Tibial nerve (tissue), 4 donors: ENCODE results near the gene STAMBPL1. TPM values are rescaled to one million over a fixed set of nuclear protein-coding genes. Genes with fewer than 3 reads are reported as not detected.

Source experiments
- DNase-seq, 2 donors: peaks; one replicate each; pipeline ENCODE4 v3.0.0-alpha.2; 2019; ENCODE audit warnings: low spot score in 2 of 2
- H3K27ac ChIP-seq, 4 donors: fragments of 200-600 bp; sonication (generic) in 3 of 4; one replicate each; pipeline ENCODE4 v1.5.1; 2017 to 2019; ENCODE audit warnings: mild to moderate bottlenecking in 1 of 4
- H3K27me3 ChIP-seq, 2 donors: fragments of 200-600 bp; sonication (generic) in 1 of 2; one replicate each; pipeline versions ENCODE4 v1.5.1 to v1.6.0; 2017 to 2019
- H3K36me3 ChIP-seq, 3 donors: fragments of 200-600 bp; sonication (generic); one replicate each; pipeline ENCODE4 v1.5.1; 2018 to 2019
- H3K4me1 ChIP-seq, 4 donors: fragments of 200-600 bp; sonication (generic) in 3 of 4; one replicate each; pipeline ENCODE4 v1.5.1; 2017 to 2019
- H3K4me3 ChIP-seq, 4 donors: fragments of 200-600 bp; sonication (generic) in 3 of 4; one replicate each; pipeline ENCODE4 v1.5.1; 2017 to 2019; ENCODE audit warnings: mild to moderate bottlenecking in 1 of 4, moderate library complexity in 1 of 4
- H3K9me3 ChIP-seq, 4 donors: fragments of 200-600 bp; sonication (generic) in 3 of 4; one replicate each; pipeline ENCODE4 v1.5.1; 2017 to 2019
- EP300 ChIP-seq, 2 donors: sonication (generic); formaldehyde crosslinking; IDR thresholded peaks; one replicate each; pipeline ENCODE4 v1.6.1; 2017; ENCODE audit warnings: antibody characterized with exemption in 2 of 2, mild to moderate bottlenecking in 1 of 2
- POLR2A ChIP-seq, 2 donors: fragments of 450-650 bp; IDR thresholded peaks; one replicate each; pipeline ENCODE4 v1.6.1; 2017; ENCODE audit warnings: antibody characterized with exemption in 2 of 2, mild to moderate bottlenecking in 2 of 2, moderate library complexity in 2 of 2
- WGBS, 2 donors: methylation state at CpG; one replicate each; pipeline ENCODE4 v1.1.5; 2018; 5-methylcytosine and 5-hydroxymethylcytosine counted together
- total RNA-seq, 4 donors: library from RNA; depleted of rRNA; stranded (reverse); fragments of >200 nt; gene quantifications; one replicate each; pipeline ENCODE4 v1.1.0, GENCODE V29; 2016
- TF ChIP-seq, protein P1 (sequence below), 5 experiments: fragments of 200-600 bp in 3 of 5; fragments of 450-650 bp in 2 of 5; sonication (generic) in 3 of 5; IDR thresholded peaks; one replicate each; pipeline ENCODE4 v1.5.1; 2016 to 2019; ENCODE audit warnings: antibody characterized with exemption in 5 of 5, mild to moderate bottlenecking in 3 of 5, moderate library complexity in 2 of 5

Gene STAMBPL1
- total RNA-seq, 4 donors from 2014 or later, result 14.2 to 34.5 (median 25.5) TPM

DNA sequence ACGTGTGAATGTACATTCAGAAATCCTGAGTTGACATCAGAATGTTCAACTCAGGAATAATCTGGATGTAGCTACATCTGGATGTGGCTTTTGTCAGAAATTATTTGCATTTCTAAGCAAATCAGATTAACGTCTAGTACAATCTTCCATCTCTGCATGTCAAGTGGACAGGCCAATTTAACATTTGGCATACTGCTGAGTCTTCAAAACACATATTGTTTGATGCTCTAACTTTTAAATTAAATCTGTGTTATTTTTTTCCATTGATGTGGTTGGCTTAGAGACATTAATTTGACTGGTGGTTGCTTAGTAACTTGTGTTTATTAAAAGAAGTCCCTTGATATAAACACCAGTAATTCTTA lies 3.4 kb downstream of the STAMBPL1 start:
- Histone ChIP-seq H3K9me3 (no peaks in the 10 kb centered on the region), H3K4me3 (no peak overlapping the region), H3K36me3 (no peaks in the 10 kb centered on the region), H3K27me3 (no peaks in the 10 kb centered on the region), H3K4me1 (peaks cover 0 to 30% (median 9%) of the 10 kb centered on the region in 4 donors), H3K27ac (no peak overlapping the region)
- WGBS, 2 donors, result 52 to 68% methylated on average over 2 of the region's 2 CpGs
- TF ChIP-seq, protein P1, sequence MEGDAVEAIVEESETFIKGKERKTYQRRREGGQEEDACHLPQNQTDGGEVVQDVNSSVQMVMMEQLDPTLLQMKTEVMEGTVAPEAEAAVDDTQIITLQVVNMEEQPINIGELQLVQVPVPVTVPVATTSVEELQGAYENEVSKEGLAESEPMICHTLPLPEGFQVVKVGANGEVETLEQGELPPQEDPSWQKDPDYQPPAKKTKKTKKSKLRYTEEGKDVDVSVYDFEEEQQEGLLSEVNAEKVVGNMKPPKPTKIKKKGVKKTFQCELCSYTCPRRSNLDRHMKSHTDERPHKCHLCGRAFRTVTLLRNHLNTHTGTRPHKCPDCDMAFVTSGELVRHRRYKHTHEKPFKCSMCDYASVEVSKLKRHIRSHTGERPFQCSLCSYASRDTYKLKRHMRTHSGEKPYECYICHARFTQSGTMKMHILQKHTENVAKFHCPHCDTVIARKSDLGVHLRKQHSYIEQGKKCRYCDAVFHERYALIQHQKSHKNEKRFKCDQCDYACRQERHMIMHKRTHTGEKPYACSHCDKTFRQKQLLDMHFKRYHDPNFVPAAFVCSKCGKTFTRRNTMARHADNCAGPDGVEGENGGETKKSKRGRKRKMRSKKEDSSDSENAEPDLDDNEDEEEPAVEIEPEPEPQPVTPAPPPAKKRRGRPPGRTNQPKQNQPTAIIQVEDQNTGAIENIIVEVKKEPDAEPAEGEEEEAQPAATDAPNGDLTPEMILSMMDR (IDR thresholded peaks at IDR 0.05), result no peak
- no peak for TF ChIP-seq EP300 (IDR thresholded peaks at IDR 0.05)
- no peak for TF ChIP-seq POLR2A (IDR thresholded peaks at IDR 0.05)
- no peak for DNase-seq

- Histone ChIP-seq H3K4me1 (peaks cover 0 to 18% (median 9%) of the 10 kb centered on the region in 4 donors), H3K4me3 (no peak overlapping the region), H3K36me3 (no peaks in the 10 kb centered on the region), H3K9me3 (no peaks in the 10 kb centered on the region), H3K27ac (no peak overlapping the region), H3K27me3 (no peaks in the 10 kb centered on the region)
- no peak for DNase-seq
- TF ChIP-seq EP300 (IDR thresholded peaks at IDR 0.05), result no peak
These were observed 6.5 kb downstream of the STAMBPL1 start for GRCh38 chr10:88886557-88886956.

- TF ChIP-seq POLR2A (IDR thresholded peaks at IDR 0.05) (no peak), EP300 (IDR thresholded peaks at IDR 0.05) (no peak)
- TF ChIP-seq, protein P1 (IDR thresholded peaks at IDR 0.05), result no peak
- Histone ChIP-seq H3K36me3 (no peaks in the 10 kb centered on the region), H3K4me1 (peaks cover 0 to 13% (median 3%) of the 10 kb centered on the region in 4 donors), H3K9me3 (no peaks in the 10 kb centered on the region), H3K27ac (no peak overlapping the region), H3K4me3 (no peak overlapping the region), H3K27me3 (no peaks in the 10 kb centered on the region)
- no peak for DNase-seq
These were observed 8.9 kb downstream of the STAMBPL1 start for GRCh38 chr10:88888810-88889445.

- no peaks in the 10 kb centered on the region for H3K27me3 ChIP-seq
- H3K9me3 ChIP-seq, result no peaks in the 10 kb centered on the region
- no peak overlapping the region for H3K27ac ChIP-seq
- WGBS, 2 donors, result 93 to 94% methylated on average over 1 of the region's 1 CpG
- TF ChIP-seq, protein P1 (IDR thresholded peaks at IDR 0.05), result no peak
- TF ChIP-seq POLR2A (IDR thresholded peaks at IDR 0.05) (no peak), EP300 (IDR thresholded peaks at IDR 0.05) (no peak)
- H3K4me1 ChIP-seq, result peaks cover 0 to 17% (median 5%) of the 10 kb centered on the region in 4 donors
- no peak for DNase-seq
- H3K4me3 ChIP-seq, result no peak overlapping the region
- no peaks in the 10 kb centered on the region for H3K36me3 ChIP-seq
These were observed 9.7 kb downstream of the STAMBPL1 start for GRCh38 chr10:88889559-88890337.

- no peaks in the 10 kb centered on the region for H3K36me3 ChIP-seq
- H3K9me3 ChIP-seq, result no peaks in the 10 kb centered on the region
- H3K4me1 ChIP-seq, result peaks cover 0 to 16% (median 5%) of the 10 kb centered on the region in 4 donors
- no peak overlapping the region for H3K4me3 ChIP-seq
- WGBS, 2 donors, result 90 to 94% methylated on average over 4 of the region's 4 CpGs
- H3K27me3 ChIP-seq, result no peaks in the 10 kb centered on the region
- TF ChIP-seq, protein P1 (IDR thresholded peaks at IDR 0.05), result no peak
- TF ChIP-seq EP300 (IDR thresholded peaks at IDR 0.05) (no peak), POLR2A (IDR thresholded peaks at IDR 0.05) (no peak)
- no peak for DNase-seq
- no peak overlapping the region for H3K27ac ChIP-seq
These were observed 10.8 kb downstream of the STAMBPL1 start for GRCh38 chr10:88890681-88891381.
